Neutrophil (primary cell): Measurements from ENCODE around the gene ADCY2.

ENCODE experiments used
- H3K27ac ChIP-seq: fragments of 200-600 bp; sonication (generic); 2 replicates; pipeline ENCODE4 v1.5.1; 2016; ENCODE audit warnings: mild to moderate bottlenecking, moderate library complexity
- H3K27me3 ChIP-seq: fragments of 200-600 bp; sonication (generic); 2 replicates; pipeline ENCODE4 v1.6.0; 2016; ENCODE audit warnings: mild to moderate bottlenecking
- H3K36me3 ChIP-seq: fragments of 200-600 bp; sonication (generic); 2 replicates; pipeline ENCODE4 v1.5.1; 2017
- H3K4me1 ChIP-seq, 2 experiments: fragments of 200-600 bp in 1 of 2; sonication (generic) in 1 of 2; 1 replicate in 1 of 2; 2 replicates in 1 of 2; pipeline versions ENCODE4 v1.5.1 to v1.6.1; 2013 to 2016; ENCODE audit warnings: low read depth in 1 of 2, low read length in 1 of 2, mild to moderate bottlenecking in 1 of 2, moderate library complexity in 1 of 2; ENCODE audit not compliant: control insufficient read depth in 1 of 2, insufficient read depth in 1 of 2
- H3K4me3 ChIP-seq, 2 experiments: fragments of 200-600 bp in 1 of 2; sonication (generic) in 1 of 2; 1 replicate in 1 of 2; 2 replicates in 1 of 2; pipeline ENCODE4 v1.5.1; 2013 to 2016; ENCODE audit warnings: low read depth in 1 of 2, low read length in 1 of 2, mild to moderate bottlenecking in 1 of 2, moderate library complexity in 1 of 2
- H3K9me3 ChIP-seq: fragments of 200-600 bp; sonication (generic); 2 replicates; pipeline ENCODE4 v1.5.1; 2016
- CTCF ChIP-seq: fragments of 200-600 bp; sonication (generic); IDR thresholded peaks from 2 replicates; pipeline ENCODE4 v1.5.1; 2016; ENCODE audit warnings: antibody characterized with exemption

Gene ADCY2

GRCh38 chr5:7678030-7678429 is 282.1 kb downstream of the ADCY2 start:
- no peak for TF ChIP-seq CTCF
- Histone ChIP-seq H3K27ac (no peak overlapping the region), H3K9me3 (no peaks in the 10 kb centered on the region), H3K4me1 (no peaks in the 10 kb centered on the region), H3K27me3 (no peaks in the 10 kb centered on the region), H3K36me3 (no peaks in the 10 kb centered on the region), H3K4me3 (no peak overlapping the region)

GRCh38 chr5:7679663-7680062 is 283.7 kb downstream of the ADCY2 start:
- TF ChIP-seq CTCF, result no peak
- H3K36me3 ChIP-seq, result no peaks in the 10 kb centered on the region
- H3K27ac ChIP-seq, result no peak overlapping the region
- no peaks in the 10 kb centered on the region for H3K27me3 ChIP-seq
- H3K4me3 ChIP-seq, result no peak overlapping the region
- no peaks in the 10 kb centered on the region for H3K9me3 ChIP-seq
- H3K4me1 ChIP-seq, result no peaks in the 10 kb centered on the region

GRCh38 chr5:7680260-7680659 is 284.3 kb downstream of the ADCY2 start:
- Histone ChIP-seq H3K27me3 (no peaks in the 10 kb centered on the region), H3K27ac (no peak overlapping the region), H3K4me1 (no peaks in the 10 kb centered on the region), H3K36me3 (no peaks in the 10 kb centered on the region), H3K9me3 (no peaks in the 10 kb centered on the region), H3K4me3 (no peak overlapping the region)
- TF ChIP-seq CTCF, result no peak

- Histone ChIP-seq H3K4me1 (no peaks in the 10 kb centered on the region), H3K36me3 (no peaks in the 10 kb centered on the region), H3K4me3 (no peak overlapping the region), H3K27me3 (no peaks in the 10 kb centered on the region), H3K27ac (no peak overlapping the region), H3K9me3 (no peaks in the 10 kb centered on the region)
- TF ChIP-seq CTCF, result no peak
Observed at GRCh38 chr5:7682379-7682778, 286.4 kb downstream of the ADCY2 start.

- H3K4me1 ChIP-seq, result no peaks in the 10 kb centered on the region
- TF ChIP-seq CTCF, result no peak
- no peaks in the 10 kb centered on the region for H3K27me3 ChIP-seq
- H3K27ac ChIP-seq, result no peak overlapping the region
- H3K9me3 ChIP-seq, result no peaks in the 10 kb centered on the region
- no peak overlapping the region for H3K4me3 ChIP-seq
- H3K36me3 ChIP-seq, result no peaks in the 10 kb centered on the region
Observed at GRCh38 chr5:7683753-7684152, 287.8 kb downstream of the ADCY2 start.

- Histone ChIP-seq H3K4me3 (no peak overlapping the region), H3K36me3 (no peaks in the 10 kb centered on the region), H3K27me3 (no peaks in the 10 kb centered on the region), H3K9me3 (no peaks in the 10 kb centered on the region), H3K4me1 (no peaks in the 10 kb centered on the region), H3K27ac (no peak overlapping the region)
- no peak for TF ChIP-seq CTCF
Observed at GRCh38 chr5:7684826-7685225, 288.9 kb downstream of the ADCY2 start.
